ENCODE results near the gene PTPRK.

PTPRK gene

GRCh38 chr6:128278836-128279235 is 241.6 kb downstream of the PTPRK start:
- DNase-seq (ENCODE audit: extremely low spot score) = peak; percentile 20
- POLR2A ChIA-PET = no interaction called here
- TF ChIP-seq CTBP1 (IDR thresholded peaks at IDR 0.05; ENCODE audit: borderline replicate concordance) = no peak
- TF ChIP-seq, protein P1, sequence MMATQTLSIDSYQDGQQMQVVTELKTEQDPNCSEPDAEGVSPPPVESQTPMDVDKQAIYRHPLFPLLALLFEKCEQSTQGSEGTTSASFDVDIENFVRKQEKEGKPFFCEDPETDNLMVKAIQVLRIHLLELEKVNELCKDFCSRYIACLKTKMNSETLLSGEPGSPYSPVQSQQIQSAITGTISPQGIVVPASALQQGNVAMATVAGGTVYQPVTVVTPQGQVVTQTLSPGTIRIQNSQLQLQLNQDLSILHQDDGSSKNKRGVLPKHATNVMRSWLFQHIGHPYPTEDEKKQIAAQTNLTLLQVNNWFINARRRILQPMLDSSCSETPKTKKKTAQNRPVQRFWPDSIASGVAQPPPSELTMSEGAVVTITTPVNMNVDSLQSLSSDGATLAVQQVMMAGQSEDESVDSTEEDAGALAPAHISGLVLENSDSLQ (IDR thresholded peaks at IDR 0.05) = peak; percentile 69
- CTCF ChIA-PET = interaction anchor here (0.5 kb wide), 1 partner anchor 39 kb away, joined by 3 read pairs; no protein-coding TSS in a partner anchor

- POLR2A ChIA-PET = interaction anchor here (1.1 kb wide), 1 partner anchor 10 kb away, joined by 3 read pairs; no protein-coding TSS in a partner anchor
- DNase-seq (ENCODE audit: extremely low spot score) = no peak
- TF ChIP-seq FOXM1 (IDR thresholded peaks at IDR 0.05; ENCODE audit: borderline replicate concordance) (no peak), SUZ12 (IDR thresholded peaks at IDR 0.05) (no peak), L3MBTL2 (conservative IDR thresholded peaks at IDR 0.05) (no peak), ZNF384 (IDR thresholded peaks at IDR 0.05) (no peak), LEF1 (IDR thresholded peaks at IDR 0.05; ENCODE audit: borderline replicate concordance) (no peak), SP1 (IDR thresholded peaks at IDR 0.05) (no peak), BHLHE40 (IDR thresholded peaks at IDR 0.05; ENCODE audit: borderline replicate concordance) (no peak), ELF4 (IDR thresholded peaks at IDR 0.05) (no peak), FOXK2 (IDR thresholded peaks at IDR 0.05) (no peak), CTBP1 (IDR thresholded peaks at IDR 0.05; ENCODE audit: borderline replicate concordance) (no peak), FOXA1 (IDR thresholded peaks at IDR 0.05) (no peak), HDGF (IDR thresholded peaks at IDR 0.05; ENCODE audit: borderline replicate concordance) (no peak), NFRKB (IDR thresholded peaks at IDR 0.05) (no peak), ARNT (IDR thresholded peaks at IDR 0.05) (no peak)
- TF ChIP-seq, protein P1 (IDR thresholded peaks at IDR 0.05) = no peak
- CTCF ChIA-PET = interaction anchor here (0.5 kb wide), 1 partner anchor 54 kb away, joined by 3 read pairs; no protein-coding TSS in a partner anchor
Observed at GRCh38 chr6:128277379-128277778, 243.0 kb downstream of the PTPRK start.

GRCh38 chr6:128276311-128276710 is 244.1 kb downstream of the PTPRK start:
- CTCF ChIA-PET = no interaction called here
- no peak for TF ChIP-seq FOXK2 (IDR thresholded peaks at IDR 0.05)
- no peak for TF ChIP-seq HDGF (IDR thresholded peaks at IDR 0.05; ENCODE audit: borderline replicate concordance)
- TF ChIP-seq ELF4 (IDR thresholded peaks at IDR 0.05) = no peak
- no peak for TF ChIP-seq CTBP1 (IDR thresholded peaks at IDR 0.05; ENCODE audit: borderline replicate concordance)
- no peak for TF ChIP-seq SP1 (IDR thresholded peaks at IDR 0.05)
- no peak for TF ChIP-seq ARNT (IDR thresholded peaks at IDR 0.05)
- no peak for TF ChIP-seq TARDBP (IDR thresholded peaks at IDR 0.05)
- no peak for TF ChIP-seq SUZ12 (IDR thresholded peaks at IDR 0.05)
- no peak for TF ChIP-seq FOXM1 (IDR thresholded peaks at IDR 0.05; ENCODE audit: borderline replicate concordance)
- TF ChIP-seq LEF1 (IDR thresholded peaks at IDR 0.05; ENCODE audit: borderline replicate concordance) = no peak
- TF ChIP-seq, protein P1 (IDR thresholded peaks at IDR 0.05) = no peak
- TF ChIP-seq L3MBTL2 (conservative IDR thresholded peaks at IDR 0.05) = no peak
- no peak for TF ChIP-seq NFRKB (IDR thresholded peaks at IDR 0.05)
- no peak for TF ChIP-seq FOXA1 (IDR thresholded peaks at IDR 0.05)

GRCh38 chr6:128275681-128276080 is 244.7 kb downstream of the PTPRK start:
- DNase-seq (ENCODE audit: extremely low spot score) = no peak
- ChIA-PET CTCF (no interaction called here), POLR2A (no interaction called here)
- TF ChIP-seq BHLHE40 (IDR thresholded peaks at IDR 0.05; ENCODE audit: borderline replicate concordance) (no peak), NFRKB (IDR thresholded peaks at IDR 0.05) (no peak), ZNF384 (IDR thresholded peaks at IDR 0.05) (no peak), SUZ12 (IDR thresholded peaks at IDR 0.05) (no peak), HDGF (IDR thresholded peaks at IDR 0.05; ENCODE audit: borderline replicate concordance) (no peak), ARNT (IDR thresholded peaks at IDR 0.05) (no peak), SP1 (IDR thresholded peaks at IDR 0.05) (no peak), L3MBTL2 (conservative IDR thresholded peaks at IDR 0.05) (no peak)

More at GRCh38 chr6:128276311-128276710, 244.1 kb downstream of the PTPRK start:
- POLR2A ChIA-PET = no interaction called here
- DNase-seq (ENCODE audit: extremely low spot score) = no peak

DNA sequence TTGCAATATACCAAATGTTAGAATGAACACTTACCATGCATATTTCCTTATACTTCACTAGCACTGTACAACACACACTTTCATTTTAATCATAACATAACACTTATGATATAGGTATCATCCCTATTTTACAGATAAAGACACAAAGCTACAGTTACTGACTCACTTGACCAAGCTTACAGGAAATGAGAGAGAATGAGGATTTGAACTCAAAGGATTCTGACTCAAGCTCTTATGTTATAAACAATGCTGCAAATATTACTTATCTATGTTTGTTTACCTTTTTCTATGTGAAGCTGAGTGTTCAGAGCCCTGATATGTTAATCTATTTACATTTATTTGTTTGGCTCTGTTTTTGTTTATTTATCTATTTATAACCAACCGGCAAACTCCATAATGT is 245.4 kb downstream of the PTPRK start:
- POLR2A ChIA-PET = no interaction called here
- TF ChIP-seq SP1 (IDR thresholded peaks at IDR 0.05) = no peak
- no peak for TF ChIP-seq BHLHE40 (IDR thresholded peaks at IDR 0.05; ENCODE audit: borderline replicate concordance)
- TF ChIP-seq FOXM1 (IDR thresholded peaks at IDR 0.05; ENCODE audit: borderline replicate concordance) = no peak
- no peak for TF ChIP-seq FOXA1 (IDR thresholded peaks at IDR 0.05)
- TF ChIP-seq ARNT (IDR thresholded peaks at IDR 0.05) = no peak
- TF ChIP-seq HDGF (IDR thresholded peaks at IDR 0.05; ENCODE audit: borderline replicate concordance) = no peak
- TF ChIP-seq TARDBP (IDR thresholded peaks at IDR 0.05) = no peak
- no peak for DNase-seq (ENCODE audit: extremely low spot score)
- CTCF ChIA-PET = no interaction called here

- ChIA-PET POLR2A (no interaction called here), CTCF (interaction anchor here (0.6 kb wide), 1 partner anchor 75 kb away, joined by 4 read pairs; no protein-coding TSS in a partner anchor)
Observed at GRCh38 chr6:128271527-128271926, 248.9 kb downstream of the PTPRK start.

More at GRCh38 chr6:128271527-128271926, 248.9 kb downstream of the PTPRK start:
- no peak for DNase-seq (ENCODE audit: extremely low spot score)
- no peak for TF ChIP-seq ARNT (IDR thresholded peaks at IDR 0.05)
- TF ChIP-seq LEF1 (IDR thresholded peaks at IDR 0.05; ENCODE audit: borderline replicate concordance) = no peak
- TF ChIP-seq ZNF384 (IDR thresholded peaks at IDR 0.05) = no peak
- TF ChIP-seq NFRKB (IDR thresholded peaks at IDR 0.05) = no peak
- TF ChIP-seq FOXA1 (IDR thresholded peaks at IDR 0.05) = no peak
- TF ChIP-seq SUZ12 (IDR thresholded peaks at IDR 0.05) = no peak
- TF ChIP-seq FOXM1 (IDR thresholded peaks at IDR 0.05; ENCODE audit: borderline replicate concordance) = no peak
- TF ChIP-seq HDGF (IDR thresholded peaks at IDR 0.05; ENCODE audit: borderline replicate concordance) = no peak

Measured in HEK293T (cell line).